ENCODE results near the gene ANKRD26.
A peak's percentile ranks its signal among the peaks of the same experiment; 100 is the strongest.
"Not testable (repeated sequence)": the region's sequence is repeated elsewhere in the genome, so short reads cannot be mapped to it uniquely, and the experiment has no call there.

The ANKRD26 gene

GRCh38 chr10:27099916-27100812 lies at the start of gene ANKRD26:
TSS of gene ANKRD26 (minus strand) at chr10:27100494. CDS start at chr10:27100326, 168 bp downstream.
- peak; percentile 97 for DNase-seq

GRCh38 chr10:27147701-27148100 lies 47.4 kb upstream of the ANKRD26 start:
- no peak for DNase-seq

DNA sequence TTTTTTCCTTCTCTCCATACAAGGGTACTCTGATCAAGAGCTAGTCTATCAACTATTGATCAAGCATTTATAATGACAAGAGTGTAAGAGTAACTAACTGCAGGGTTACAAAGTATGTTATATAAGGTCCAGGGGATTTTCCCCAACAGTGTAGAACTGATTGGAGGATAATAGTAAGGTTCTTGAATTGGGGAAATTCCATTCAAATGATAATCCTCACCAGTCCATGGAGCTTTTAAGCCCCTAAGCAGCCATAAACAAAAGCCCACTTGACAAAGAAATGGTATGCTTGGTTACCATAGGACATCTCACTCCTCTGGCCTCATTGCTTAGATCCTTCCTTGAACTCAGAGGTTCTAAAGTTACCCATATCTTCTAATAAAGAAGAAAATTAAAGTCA lies 45.6 kb upstream of the ANKRD26 start:
- DNase-seq: no peak

GRCh38 chr10:27143686-27144085 lies 43.4 kb upstream of the ANKRD26 start:
- DNase-seq: no peak

- no peak for DNase-seq
Measured at GRCh38 chr10:27138277-27138676, 38.0 kb upstream of the ANKRD26 start.

DNA sequence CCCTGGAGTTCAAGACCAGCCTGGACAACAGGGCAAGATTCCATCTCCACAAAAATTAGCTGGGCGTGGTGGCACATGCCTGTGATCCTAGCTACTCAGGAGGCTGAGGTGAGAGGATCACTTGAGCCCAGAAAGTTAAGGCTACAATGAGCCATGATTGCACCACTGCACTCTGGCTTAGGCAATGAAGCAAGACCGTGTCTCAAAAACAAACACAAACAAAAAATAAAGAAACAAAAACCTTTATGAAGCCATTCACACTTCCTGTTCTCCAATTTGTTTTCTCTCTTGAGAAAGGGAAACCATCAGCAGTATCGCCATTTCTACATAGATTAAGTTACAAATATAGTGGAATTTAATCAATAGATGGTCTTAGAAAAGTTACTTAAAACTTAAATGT lies 34.1 kb upstream of the ANKRD26 start:
- DNase-seq: no peak

DNA sequence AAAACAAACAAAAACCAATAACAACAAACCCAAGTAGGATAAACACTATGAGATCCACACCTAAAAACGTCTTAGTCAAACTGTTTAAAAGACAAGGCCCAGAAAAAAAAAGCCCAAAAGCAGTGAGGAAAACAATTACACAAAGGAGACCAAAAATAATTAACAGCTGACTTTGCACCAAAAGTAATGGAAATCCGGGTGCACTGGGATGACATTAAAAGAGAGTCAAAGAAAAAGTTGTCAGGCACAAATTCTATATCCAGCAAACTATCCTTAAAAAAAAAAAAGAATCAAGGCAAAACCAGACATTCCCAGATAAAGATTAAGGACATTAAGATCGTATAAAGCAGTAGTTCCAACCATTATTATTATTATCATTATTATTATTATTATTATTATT lies 7.9 kb upstream of the ANKRD26 start:
- DNase-seq: no peak

DNA sequence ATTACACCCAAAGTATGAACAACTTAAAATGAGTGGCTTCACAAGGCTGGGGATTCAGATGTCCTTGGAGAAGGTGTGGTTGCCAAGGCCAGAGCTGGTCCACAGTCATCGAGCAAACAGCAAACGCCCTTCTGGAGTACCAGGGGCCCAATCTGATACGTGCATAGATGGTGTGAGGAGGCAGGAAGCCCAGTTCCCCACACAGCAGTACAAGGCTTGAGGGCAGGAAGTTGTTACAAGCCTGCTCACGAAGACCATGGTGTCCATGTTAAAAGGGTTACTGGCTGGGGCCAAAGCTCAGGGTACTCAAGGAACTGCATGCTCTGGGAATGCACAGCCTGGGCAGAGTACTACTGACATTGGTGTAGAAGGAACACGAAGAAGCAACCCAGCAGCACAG lies 4.6 kb upstream of the ANKRD26 start:
- no peak for DNase-seq

- DNase-seq: no peak
Measured at GRCh38 chr10:27100813-27101347, 586 bp upstream of the ANKRD26 start.

- DNase-seq: no peak
Measured at GRCh38 chr10:27099448-27099847, 846 bp downstream of the ANKRD26 start.

DNA sequence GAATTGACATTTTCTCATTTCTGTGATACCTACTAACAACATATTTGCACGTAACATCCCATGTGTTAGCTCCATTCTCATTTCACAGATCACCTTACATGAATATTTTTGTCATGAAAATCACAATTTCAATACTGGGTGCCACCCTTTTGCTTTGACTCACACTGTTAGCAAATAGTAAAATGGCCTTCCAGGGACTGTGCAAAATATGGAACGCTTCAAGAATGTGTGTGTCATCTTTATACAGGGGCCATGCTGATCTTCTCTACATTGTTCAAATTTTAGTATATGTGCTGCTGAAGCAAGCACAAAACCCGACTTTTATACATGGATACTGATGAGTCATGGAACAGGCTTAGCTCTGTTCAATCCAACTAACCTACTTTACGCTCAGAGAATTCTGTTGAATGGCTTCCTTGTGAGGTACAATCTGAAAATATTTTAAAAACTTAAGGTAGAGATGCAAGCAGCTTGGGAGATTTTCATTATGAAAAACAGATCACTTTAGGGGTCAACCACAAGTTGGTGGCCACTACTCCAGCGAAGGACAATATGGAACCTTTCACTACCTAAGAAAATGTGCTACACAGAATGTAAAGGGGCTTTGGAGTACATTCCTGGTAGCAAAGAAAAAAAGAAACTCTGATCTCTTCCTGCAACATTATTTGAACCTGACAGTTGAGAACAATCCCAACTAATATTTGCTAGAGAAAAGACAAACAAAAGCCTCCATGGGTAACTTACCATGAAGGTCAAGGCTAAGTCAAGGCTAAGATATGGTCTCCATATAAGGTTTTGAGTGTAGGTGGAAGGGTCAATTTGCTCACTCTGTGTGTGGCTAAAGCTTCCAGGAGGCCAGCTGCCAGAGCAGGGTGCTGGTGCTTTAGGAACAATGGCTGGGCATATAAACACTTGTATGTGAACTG lies 11.9 kb downstream of the ANKRD26 start:
- no peak for DNase-seq

- DNase-seq: no peak
Measured at GRCh38 chr10:27072436-27073114, 27.7 kb downstream of the ANKRD26 start.

GRCh38 chr10:27068217-27068891 lies 31.9 kb downstream of the ANKRD26 start:
- DNase-seq: no peak

DNA sequence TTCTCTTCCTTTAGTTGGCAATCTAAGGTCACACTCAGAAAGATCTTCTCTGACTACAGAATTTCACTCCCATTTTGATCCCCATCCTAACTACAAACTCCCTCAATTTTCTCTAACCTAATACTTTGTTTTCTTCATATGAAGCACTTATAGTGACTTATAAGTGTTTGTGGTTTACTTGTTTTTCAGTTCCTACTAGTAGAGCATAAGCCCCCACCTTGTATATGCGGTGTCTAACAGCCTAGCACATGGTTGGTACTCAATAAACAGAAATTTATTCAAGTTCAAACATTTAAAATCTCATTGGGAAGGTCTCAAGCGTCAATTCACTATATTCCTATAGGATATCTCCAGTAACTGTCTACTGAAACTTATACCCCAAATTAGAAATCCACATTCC lies 35.2 kb downstream of the ANKRD26 start:
- no peak for DNase-seq

- DNase-seq: no peak
Measured at GRCh38 chr10:27052656-27053055, 47.6 kb downstream of the ANKRD26 start.

GRCh38 chr10:27045247-27045646 lies 55.0 kb downstream of the ANKRD26 start:
- not testable (repeated sequence) for DNase-seq

GRCh38 chr10:27041196-27041595 lies 59.1 kb downstream of the ANKRD26 start:
- no peak for DNase-seq

- DNase-seq: no peak
Measured at GRCh38 chr10:27038168-27038567, 62.1 kb downstream of the ANKRD26 start.

GRCh38 chr10:27035163-27035562 lies 65.1 kb downstream of the ANKRD26 start:
- no peak for DNase-seq

GRCh38 chr10:27030060-27030459 lies 70.2 kb downstream of the ANKRD26 start:
- DNase-seq: no peak

DNA sequence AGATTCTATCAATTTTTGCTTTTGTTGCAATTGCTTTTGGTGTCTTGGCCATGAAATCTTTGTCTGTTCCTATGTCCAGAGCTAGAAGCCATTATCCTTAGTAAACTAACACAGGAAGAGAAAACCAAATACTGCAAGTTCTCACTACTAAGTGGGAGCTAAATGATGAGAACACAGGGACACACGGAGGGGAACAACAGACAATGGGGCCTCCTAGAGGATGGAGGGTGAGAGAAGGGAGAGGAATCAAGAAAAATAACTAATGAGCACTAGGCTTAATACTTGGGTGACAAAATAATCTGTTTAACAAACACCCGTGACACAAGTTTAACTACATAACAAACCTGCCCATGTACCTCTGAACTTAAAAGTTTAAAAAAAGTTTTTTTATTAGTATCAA lies 78.2 kb downstream of the ANKRD26 start:
- no peak for DNase-seq

- no peak for DNase-seq
Measured at GRCh38 chr10:27020243-27020642, 80.1 kb downstream of the ANKRD26 start.
